Measurements from ENCODE around the gene ERICH4. TPM values are rescaled to one million over a fixed set of nuclear protein-coding genes. Genes with fewer than 3 reads are reported as not detected.

The ERICH4 gene
- total and polyA plus RNA-seq, 11 donors: 0.10 to 0.30 TPM; not detected in 9

- Histone ChIP-seq H3K4me1 (peaks cover 0 to 23% (median 14%) of the 10 kb centered on the region in 12 donors), H3K36me3 (no peaks in the 10 kb centered on the region), H3K9me3 (no peaks in the 10 kb centered on the region), H3K27ac (no peak overlapping the region), H3K27me3 (peaks cover 0 to 9% (median 0%) of the 10 kb centered on the region in 9 donors), H3K4me3 (no peak overlapping the region)
- intact Hi-C loops (cut with DNase I): loop anchor here in 6 of 10 donors (5.0 to 10.0 kb wide), 4 partner anchors 47 to 239 kb away; partner anchors contain the start of genes BCKDHA (in 1 of the 6) and EXOSC5 (in 1 of the 6)
- DNase-seq: peak in 1 of 5 donors; percentile 17
- TF ChIP-seq CTCF (IDR thresholded peaks at IDR 0.05) (no peak), POLR2A (IDR thresholded peaks at IDR 0.05) (no peak)
- no peak for ATAC-seq
- 48 to 62% (median 56%) methylated on average over 6 of the region's 6 CpGs for WGBS, 4 donors
Measured at GRCh38 chr19:41443813-41444455, 978 bp downstream of the ERICH4 start.

- Histone ChIP-seq H3K4me1 (peaks cover 0 to 21% (median 8%) of the 10 kb centered on the region in 12 donors), H3K27ac (no peak overlapping the region), H3K36me3 (no peaks in the 10 kb centered on the region), H3K27me3 (peaks cover 0 to 9% (median 0%) of the 10 kb centered on the region in 9 donors), H3K4me3 (no peak overlapping the region), H3K9me3 (no peaks in the 10 kb centered on the region)
- DNase-seq (no peak), ATAC-seq (no peak)
- TF ChIP-seq CTCF (IDR thresholded peaks at IDR 0.05) (no peak), POLR2A (IDR thresholded peaks at IDR 0.05) (no peak)
- intact Hi-C loops (cut with DNase I): loop anchor here in 7 of 10 donors (5.0 to 10.0 kb wide), 4 partner anchors 99 to 241 kb away; no protein-coding TSS in a partner anchor
- WGBS, 4 donors: 55 to 73% (median 66%) methylated on average over 2 to 5 of the region's 5 CpGs
Measured at GRCh38 chr19:41445575-41445974, 2.6 kb downstream of the ERICH4 start.

GRCh38 chr19:41447732-41448332 is 4.9 kb downstream of the ERICH4 start:
- intact Hi-C loops (cut with DNase I): loop anchor here (2.0 to 10.0 kb wide), 8 partner anchors 89 to 243 kb away; no protein-coding TSS in a partner anchor
- peak overlapping the region in 10 of 12 donors; percentile 34 to 84 (median 76) for H3K27ac ChIP-seq

More at GRCh38 chr19:41447732-41448332, 4.9 kb downstream of the ERICH4 start:
- DNase-seq: no peak
- Histone ChIP-seq H3K4me3 (peak overlapping the region in 11 of 12 donors; percentile 17 to 62 (median 54)), H3K9me3 (no peaks in the 10 kb centered on the region), H3K36me3 (no peaks in the 10 kb centered on the region), H3K4me1 (peaks cover 0 to 21% (median 8%) of the 10 kb centered on the region in 12 donors), H3K27me3 (peaks cover 0 to 9% (median 0%) of the 10 kb centered on the region in 9 donors)
- peak in 7 of 12 donors; percentile 7 to 47 (median 29) for TF ChIP-seq CTCF (IDR thresholded peaks at IDR 0.05)
- TF ChIP-seq POLR2A (IDR thresholded peaks at IDR 0.05): no peak
- WGBS, 4 donors: 54 to 61% (median 56%) methylated on average over 12 of the region's 12 CpGs
- peak; percentile 13 to 63 (median 30) for ATAC-seq

All from heart left ventricle (tissue), 16 donors.